H9 (cell line): Measurements from ENCODE around the gene CCDC27. TPM values are rescaled to one million over a fixed set of nuclear protein-coding genes. Genes with fewer than 3 reads are reported as not detected.

Experiments
- DNase-seq: peaks from one replicate; pipeline ENCODE4 v3.0.0-alpha.2; 2017
- H2AFZ ChIP-seq: one replicate; pipeline ENCODE4 v1.6.1; 2013; ENCODE audit warnings: mild to moderate bottlenecking, low read length, control low read depth, moderate library complexity
- H2AK5ac ChIP-seq: 2 replicates; pipeline ENCODE4 v1.6.1; 2013; ENCODE audit warnings: low read length, control low read depth, mixed read lengths; ENCODE audit not compliant: insufficient read length
- H2BK120ac ChIP-seq: one replicate; pipeline ENCODE4 v1.6.1; 2013; ENCODE audit warnings: low read depth, mild to moderate bottlenecking, low read length, control low read depth, inconsistent platforms; ENCODE audit not compliant: poor library complexity, severe bottlenecking
- H2BK12ac ChIP-seq: 2 replicates; pipeline ENCODE4 v1.6.1; 2013; ENCODE audit warnings: low read length, control low read depth, mixed read lengths, low read depth; ENCODE audit not compliant: insufficient read length
- H2BK15ac ChIP-seq: 2 replicates; pipeline ENCODE4 v1.6.1; 2013; ENCODE audit warnings: low read depth, low read length, control low read depth
- H2BK20ac ChIP-seq: one replicate; pipeline ENCODE4 v1.6.1; 2013; ENCODE audit warnings: low read depth, mild to moderate bottlenecking, low read length, control low read depth, inconsistent platforms; ENCODE audit not compliant: poor library complexity, severe bottlenecking
- H2BK5ac ChIP-seq: 2 replicates; pipeline ENCODE4 v1.6.1; 2013; ENCODE audit warnings: low read length, control low read depth, mixed read lengths; ENCODE audit not compliant: insufficient read length
- H3K14ac ChIP-seq: 2 replicates; pipeline ENCODE4 v1.6.1; 2013; ENCODE audit warnings: low read length, control low read depth; ENCODE audit not compliant: insufficient read depth
- H3K18ac ChIP-seq: 2 replicates; pipeline ENCODE4 v1.6.1; 2013; ENCODE audit warnings: low read depth, mild to moderate bottlenecking, mixed read lengths, low read length, control low read depth; ENCODE audit not compliant: insufficient read length
- H3K23ac ChIP-seq: 2 replicates; pipeline ENCODE4 v1.6.1; 2013; ENCODE audit warnings: low read length, control low read depth, mixed read lengths, low read depth; ENCODE audit not compliant: insufficient read length
- H3K23me2 ChIP-seq: 2 replicates; pipeline ENCODE4 v1.6.1; 2013; ENCODE audit warnings: low read depth, mild to moderate bottlenecking, mixed read lengths, low read length, control low read depth; ENCODE audit not compliant: insufficient read length, poor library complexity, severe bottlenecking
- H3K27ac ChIP-seq: 2 replicates; pipeline ENCODE4 v1.5.1; 2013; ENCODE audit warnings: low read length, control low read depth, mixed read lengths, low read depth; ENCODE audit not compliant: insufficient read length
- H3K27me3 ChIP-seq: 2 replicates; pipeline ENCODE4 v1.6.1; 2013; ENCODE audit warnings: low read length, control low read depth, inconsistent platforms; ENCODE audit not compliant: insufficient read depth
- H3K4ac ChIP-seq: 2 replicates; pipeline ENCODE4 v1.6.1; 2013; ENCODE audit warnings: low read depth, mild to moderate bottlenecking, control low read depth, inconsistent platforms, low read length, moderate library complexity
- H3K4me1 ChIP-seq: 2 replicates; pipeline ENCODE4 v1.6.1; 2013; ENCODE audit warnings: low read length, control low read depth, inconsistent platforms; ENCODE audit not compliant: insufficient read depth
- H3K4me2 ChIP-seq: 2 replicates; pipeline ENCODE4 v1.6.1; 2013; ENCODE audit warnings: low read length, control low read depth, mixed read lengths; ENCODE audit not compliant: insufficient read length, insufficient read depth
- H3K56ac ChIP-seq: 2 replicates; pipeline ENCODE4 v1.6.1; 2013; ENCODE audit warnings: low read depth, mild to moderate bottlenecking, mixed read lengths, low read length, control low read depth; ENCODE audit not compliant: insufficient read length
- H3K79me1 ChIP-seq: 2 replicates; pipeline ENCODE4 v1.6.1; 2013; ENCODE audit warnings: low read depth, mild to moderate bottlenecking, moderate library complexity, low read length, control low read depth, inconsistent platforms; ENCODE audit not compliant: insufficient read depth, poor library complexity, severe bottlenecking
- H3K79me2 ChIP-seq: 2 replicates; pipeline ENCODE4 v1.6.1; 2013; ENCODE audit warnings: low read length, control low read depth, inconsistent platforms; ENCODE audit not compliant: insufficient read depth
- H3K9ac ChIP-seq: 2 replicates; pipeline ENCODE4 v1.6.1; 2013; ENCODE audit warnings: low read length, control low read depth, mixed read lengths; ENCODE audit not compliant: insufficient read length; ENCODE audit errors: extremely low read depth
- H3K9me3 ChIP-seq: one replicate; pipeline ENCODE4 v1.6.1; 2013; ENCODE audit warnings: low read depth, low read length, inconsistent platforms; ENCODE audit not compliant: control insufficient read depth
- H3T11ph ChIP-seq: one replicate; pipeline ENCODE4 v1.6.1; 2013; ENCODE audit warnings: mild to moderate bottlenecking, low read length, control low read depth, inconsistent platforms
- H4K20me1 ChIP-seq: one replicate; pipeline ENCODE4 v1.6.1; 2013; ENCODE audit not compliant: control insufficient read depth, insufficient read length, insufficient read depth
- H4K5ac ChIP-seq: 2 replicates; pipeline ENCODE4 v1.6.1; 2013; ENCODE audit warnings: low read depth, mild to moderate bottlenecking, mixed read lengths, low read length, control low read depth; ENCODE audit not compliant: insufficient read length
- H4K8ac ChIP-seq: replicated peaks from 2 replicates; pipeline ENCODE4 v1.6.1; 2013; ENCODE audit warnings: low read length, control low read depth, mixed read lengths, low read depth; ENCODE audit not compliant: insufficient read length
- H4K91ac ChIP-seq: 2 replicates; pipeline ENCODE4 v1.6.1; 2013; ENCODE audit warnings: low read depth, mild to moderate bottlenecking, moderate library complexity, mixed read lengths, low read length, control low read depth; ENCODE audit not compliant: insufficient read length
- H3K27ac Mint-ChIP-seq, 3 experiments: 2 replicates in 2 of 3; 3 replicates in 1 of 3; pipeline ENCODE4 v1.8.0; 2020 to 2021; ENCODE audit warnings: mixed read lengths in 3 of 3, mild to moderate bottlenecking in 1 of 3, moderate library complexity in 1 of 3
- H3K27me3 Mint-ChIP-seq: 2 replicates; pipeline ENCODE4 v1.8.0; 2021; ENCODE audit warnings: low read depth, mild to moderate bottlenecking, moderate library complexity, mixed read lengths
- H3K36me3 Mint-ChIP-seq, 3 experiments: 2 replicates in 2 of 3; 3 replicates in 1 of 3; pipeline ENCODE4 v1.8.0; 2020 to 2021; ENCODE audit warnings: low read depth in 3 of 3, mixed read lengths in 3 of 3; ENCODE audit not compliant: insufficient read depth in 1 of 3
- H3K4me1 Mint-ChIP-seq, 2 experiments: 2 replicates each; pipeline ENCODE4 v1.8.0; 2020; ENCODE audit warnings: mixed read lengths in 2 of 2
- H3K4me3 Mint-ChIP-seq, 2 experiments: 2 replicates in 1 of 2; 3 replicates in 1 of 2; pipeline ENCODE4 v1.8.0; 2020 to 2021; ENCODE audit warnings: mild to moderate bottlenecking in 2 of 2, mixed read lengths in 2 of 2, moderate library complexity in 1 of 2
- H3K9me3 Mint-ChIP-seq, 2 experiments: 2 replicates in 1 of 2; 3 replicates in 1 of 2; pipeline ENCODE4 v1.8.0; 2020; ENCODE audit warnings: mild to moderate bottlenecking in 2 of 2, mixed read lengths in 2 of 2, moderate library complexity in 1 of 2
- CTCF ChIP-seq: fragments of 200-600 bp; sonication (generic); conservative IDR thresholded peaks from 3 replicates; pipeline ENCODE4 v1.8.0; 2021; ENCODE audit warnings: antibody characterized with exemption, mild to moderate bottlenecking
- WGBS: extraction: QIAGEN DNeasy Blood & Tissue Kit; methylation state at CpG from one replicate; pipeline ENCODE4 v1.1.7; 2013; ENCODE audit warnings: missing lambda C conversion rate, low lambda C conversion rate, mixed read lengths; ENCODE audit not compliant: insufficient read length; ENCODE audit errors: extremely low coverage; 5-methylcytosine and 5-hydroxymethylcytosine counted together
- total RNA-seq: library from RNA; stranded (reverse); gene quantifications from 2 replicates; pipeline ENCODE4 v1.2.1, GENCODE V29; 2021

Gene CCDC27
- total RNA-seq, 1 experiment from 2014 or later = not detected

GRCh38 chr1:3727042-3727824, 25.0 kb upstream of the CCDC27 start:
- Histone ChIP-seq H3K23ac (no peak overlapping the region), H3K18ac (no peak overlapping the region), H3K56ac (no peak overlapping the region), H3K14ac (no peak overlapping the region), H3T11ph (no peak overlapping the region), H3K79me1 (no peaks in the 10 kb centered on the region), H3K4ac (no peak overlapping the region), H2BK12ac (no peak overlapping the region), H4K5ac (no peak overlapping the region), H2AFZ (no peak overlapping the region), H4K91ac (no peak overlapping the region), H2BK20ac (no peak overlapping the region), H2BK5ac (no peak overlapping the region), H3K9me3 (no peaks in the 10 kb centered on the region), H4K20me1 (no peaks in the 10 kb centered on the region), H3K9ac (no peak overlapping the region), H3K4me2 (no peak overlapping the region), H3K79me2 (no peaks in the 10 kb centered on the region), H3K27ac (no peak overlapping the region), H3K4me1 (no peaks in the 10 kb centered on the region), H3K27me3 (no peaks in the 10 kb centered on the region; the same call in 1 of the 2 replicates), H4K8ac (no peak overlapping the region), H3K23me2 (no peaks in the 10 kb centered on the region), H2BK120ac (no peak overlapping the region), H2AK5ac (no peak overlapping the region), H2BK15ac (no peak overlapping the region)
- peak; percentile 80 for DNase-seq
- Mint-ChIP-seq H3K27ac (no peak overlapping the region), H3K27me3 (peaks cover 5% of the 10 kb centered on the region), H3K36me3 (no peaks in the 10 kb centered on the region), H3K4me3 (no peak overlapping the region), H3K9me3 (no peaks in the 10 kb centered on the region), H3K4me1 (no peaks in the 10 kb centered on the region; a peak in 1 of 4 replicates)
- no CpG with 5 or more reads among the region's 37 CpGs for WGBS
- peak; percentile 74 for TF ChIP-seq CTCF
